HG02970 (cell line): Measurements from ENCODE around the gene LBP.
"Not testable (repeated sequence)": the region's sequence is repeated elsewhere in the genome, so short reads cannot be mapped to it uniquely, and the experiment has no call there.

Experiments used
- ATAC-seq: cut with Tn5 transposase; IDR thresholded peaks from one replicate; pipeline ENCODE4 v1.9.1; 2021; ENCODE audit warnings: mild to moderate bottlenecking, moderate library complexity, moderate number of reproducible peaks; ENCODE audit not compliant: unreplicated experiment, low FRiP score

Gene LBP

GRCh38 chr20:38317422-38317821 is 28.9 kb upstream of the LBP start:
- no peak for ATAC-seq

GRCh38 chr20:38320221-38320620 is 26.1 kb upstream of the LBP start:
- no peak for ATAC-seq

- no peak for ATAC-seq
Observed at GRCh38 chr20:38321959-38322598, 24.2 kb upstream of the LBP start.

- ATAC-seq: no peak
Observed at GRCh38 chr20:38324159-38324558, 22.1 kb upstream of the LBP start.

- ATAC-seq: no peak
Observed at GRCh38 chr20:38325167-38325566, 21.1 kb upstream of the LBP start.

- ATAC-seq: no peak
Observed at GRCh38 chr20:38325905-38326304, 20.4 kb upstream of the LBP start.

GRCh38 chr20:38326309-38326708 is 20.0 kb upstream of the LBP start:
- ATAC-seq: no peak

- no peak for ATAC-seq
Observed at GRCh38 chr20:38330638-38331037, 15.6 kb upstream of the LBP start.

- no peak for ATAC-seq
Observed at GRCh38 chr20:38331245-38331644, 15.0 kb upstream of the LBP start.

GRCh38 chr20:38331814-38332213 is 14.5 kb upstream of the LBP start:
- no peak for ATAC-seq

GRCh38 chr20:38334016-38334415 is 12.3 kb upstream of the LBP start:
- ATAC-seq: no peak

- ATAC-seq: no peak
Observed at GRCh38 chr20:38336726-38337125, 9.6 kb upstream of the LBP start.

- no peak for ATAC-seq
Observed at GRCh38 chr20:38337561-38338140, 8.6 kb upstream of the LBP start.

GRCh38 chr20:38338849-38339520 is 7.3 kb upstream of the LBP start:
- ATAC-seq: no peak

GRCh38 chr20:38339521-38339896 is 6.8 kb upstream of the LBP start:
- not testable (repeated sequence) for ATAC-seq

- no peak for ATAC-seq
Observed at GRCh38 chr20:38339997-38340396, 6.3 kb upstream of the LBP start.

GRCh38 chr20:38340693-38341092 is 5.6 kb upstream of the LBP start:
- no peak for ATAC-seq

GRCh38 chr20:38342216-38342615 is 4.1 kb upstream of the LBP start:
- ATAC-seq: no peak

- no peak for ATAC-seq
Observed at GRCh38 chr20:38342713-38343310, 3.5 kb upstream of the LBP start.

GRCh38 chr20:38343311-38344106 is 2.8 kb upstream of the LBP start:
- no peak for ATAC-seq
